Muscle layer of colon (tissue), 2 donors: ENCODE data around the gene GRID2.

Experiments used
- H3K27ac ChIP-seq: one replicate; pipeline ENCODE4 v1.7.0; 2013; ENCODE audit warnings: low read depth, mild to moderate bottlenecking, low read length, moderate library complexity
- H3K27me3 ChIP-seq, 2 donors: one replicate each; pipeline ENCODE4 v1.7.0; 2013; ENCODE audit warnings: low read length in 2 of 2, mild to moderate bottlenecking in 2 of 2; ENCODE audit not compliant: insufficient read depth in 2 of 2, control insufficient read depth in 1 of 2
- H3K36me3 ChIP-seq: one replicate; pipeline ENCODE4 v1.7.0; 2013; ENCODE audit warnings: mild to moderate bottlenecking, low read length; ENCODE audit not compliant: insufficient read depth
- H3K4me1 ChIP-seq: one replicate; pipeline ENCODE4 v1.7.0; 2013; ENCODE audit warnings: mild to moderate bottlenecking, low read length; ENCODE audit not compliant: insufficient read depth
- H3K4me3 ChIP-seq, 2 donors: one replicate each; pipeline ENCODE4 v1.7.0; 2013; ENCODE audit warnings: low read length in 2 of 2, low read depth in 1 of 2, mild to moderate bottlenecking in 1 of 2, moderate library complexity in 1 of 2
- H3K9ac ChIP-seq: one replicate; pipeline ENCODE4 v1.7.0; 2013; ENCODE audit warnings: low read length
- H3K9me3 ChIP-seq: one replicate; pipeline ENCODE4 v1.7.0; 2013; ENCODE audit warnings: mild to moderate bottlenecking, low read length
- donor health status: abdominal sarcoma.
- donor health status: Adenocarcinoma of cecum.

GRID2 gene

GRCh38 chr4:93780080-93780479, 1476.3 kb downstream of the GRID2 start:
- no peak overlapping the region for H3K9ac ChIP-seq
- no peaks in the 10 kb centered on the region for H3K27me3 ChIP-seq
- no peak overlapping the region for H3K4me3 ChIP-seq
- no peak overlapping the region for H3K27ac ChIP-seq
- no peaks in the 10 kb centered on the region for H3K9me3 ChIP-seq
- no peaks in the 10 kb centered on the region for H3K36me3 ChIP-seq
- H3K4me1 ChIP-seq: no peaks in the 10 kb centered on the region

- no peak overlapping the region for H3K4me3 ChIP-seq
- H3K9ac ChIP-seq: no peak overlapping the region
- no peaks in the 10 kb centered on the region for H3K36me3 ChIP-seq
- no peaks in the 10 kb centered on the region for H3K9me3 ChIP-seq
- no peaks in the 10 kb centered on the region for H3K4me1 ChIP-seq
- H3K27me3 ChIP-seq: no peaks in the 10 kb centered on the region
- H3K27ac ChIP-seq: no peak overlapping the region
Measured at GRCh38 chr4:93781198-93781597, 1477.4 kb downstream of the GRID2 start.

DNA sequence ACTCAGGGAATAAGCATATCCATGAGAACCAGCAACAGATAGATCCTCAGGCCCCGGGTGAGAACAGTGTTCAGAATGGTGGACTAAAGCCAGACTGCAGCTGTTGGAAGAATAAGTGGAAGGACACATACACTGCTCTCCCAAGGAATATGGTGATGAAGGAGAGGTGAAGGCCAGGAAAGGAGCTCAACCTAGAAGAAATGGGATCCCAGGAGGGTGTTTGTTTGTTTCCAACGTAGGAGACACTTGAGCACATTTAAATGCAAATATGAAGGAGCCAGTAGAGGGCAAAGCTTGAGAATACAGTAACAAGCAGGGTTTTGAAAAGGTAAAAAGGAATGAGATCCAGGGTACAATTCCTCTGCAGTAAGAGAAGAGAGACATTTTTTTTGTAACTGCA, 1482.4 kb downstream of the GRID2 start:
- Histone ChIP-seq H3K36me3 (no peaks in the 10 kb centered on the region), H3K9ac (no peak overlapping the region), H3K4me1 (no peaks in the 10 kb centered on the region), H3K27ac (no peak overlapping the region), H3K9me3 (no peaks in the 10 kb centered on the region), H3K4me3 (no peak overlapping the region), H3K27me3 (no peaks in the 10 kb centered on the region)

DNA sequence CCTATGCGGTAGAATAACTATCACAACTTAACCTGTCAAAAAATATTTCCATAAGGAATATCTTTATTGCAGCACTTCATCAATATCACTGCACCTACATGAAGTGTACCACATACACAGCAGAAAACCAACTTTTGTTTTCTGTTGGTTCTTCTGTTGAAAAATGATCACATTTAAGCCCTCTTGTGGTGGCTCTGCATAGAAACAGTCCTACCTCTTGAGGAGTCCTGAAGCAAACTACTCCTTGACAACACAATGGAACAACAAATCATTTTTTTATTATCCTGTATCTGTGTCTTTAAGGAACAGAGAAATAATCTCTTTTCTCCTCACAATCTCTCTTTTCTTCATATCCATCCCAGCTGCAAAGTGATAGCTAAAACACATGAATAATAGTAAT, 1484.9 kb downstream of the GRID2 start:
- Histone ChIP-seq H3K9me3 (no peaks in the 10 kb centered on the region), H3K27me3 (no peaks in the 10 kb centered on the region), H3K4me1 (no peaks in the 10 kb centered on the region), H3K9ac (no peak overlapping the region), H3K36me3 (no peaks in the 10 kb centered on the region), H3K4me3 (no peak overlapping the region), H3K27ac (no peak overlapping the region)

DNA sequence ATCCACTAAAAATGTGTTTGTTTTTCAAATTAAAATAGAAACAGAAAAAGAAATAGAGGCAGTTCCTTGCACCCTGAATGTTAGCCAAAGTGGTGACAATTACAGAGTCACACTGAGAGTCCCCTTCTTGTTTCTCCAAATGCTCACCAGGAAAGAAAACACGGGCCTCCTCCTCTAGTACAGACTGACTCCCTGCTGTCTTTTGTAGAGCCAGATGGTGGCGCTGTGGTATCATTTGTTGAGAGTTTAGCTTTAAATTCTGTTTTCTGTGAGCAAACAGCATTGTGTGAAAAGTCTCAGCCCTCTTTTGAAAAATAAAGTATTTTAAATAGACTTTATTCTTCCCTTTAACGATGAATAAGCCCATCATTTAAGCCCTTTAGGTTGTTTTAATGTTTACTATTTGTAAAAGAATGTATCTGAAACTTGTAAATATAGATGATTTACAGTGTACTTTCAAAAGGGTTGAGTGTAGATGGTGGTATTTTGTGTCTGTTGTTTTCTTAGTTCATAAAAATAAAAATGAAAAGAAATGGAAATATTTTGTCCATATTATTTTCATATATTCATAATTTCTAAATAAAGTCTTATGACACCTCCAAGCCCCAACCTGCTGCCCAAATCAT, 1487.9 kb downstream of the GRID2 start:
- Histone ChIP-seq H3K27me3 (no peaks in the 10 kb centered on the region), H3K27ac (no peak overlapping the region), H3K36me3 (no peaks in the 10 kb centered on the region), H3K4me3 (no peak overlapping the region), H3K9me3 (no peaks in the 10 kb centered on the region), H3K9ac (no peak overlapping the region), H3K4me1 (no peaks in the 10 kb centered on the region)

GRCh38 chr4:93802045-93802444, 1498.3 kb downstream of the GRID2 start:
- no peak overlapping the region for H3K27ac ChIP-seq
- no peaks in the 10 kb centered on the region for H3K4me1 ChIP-seq
- H3K4me3 ChIP-seq: no peak overlapping the region
- no peaks in the 10 kb centered on the region for H3K27me3 ChIP-seq
- H3K36me3 ChIP-seq: no peaks in the 10 kb centered on the region
- no peak overlapping the region for H3K9ac ChIP-seq
- no peaks in the 10 kb centered on the region for H3K9me3 ChIP-seq

- H3K9me3 ChIP-seq: no peaks in the 10 kb centered on the region
- no peak overlapping the region for H3K27ac ChIP-seq
- H3K4me1 ChIP-seq: peaks cover 7% of the 10 kb centered on the region
- H3K9ac ChIP-seq: no peak overlapping the region
- no peaks in the 10 kb centered on the region for H3K36me3 ChIP-seq
- no peak overlapping the region for H3K4me3 ChIP-seq
- no peaks in the 10 kb centered on the region for H3K27me3 ChIP-seq
Measured at GRCh38 chr4:93809773-93810172, 1506.0 kb downstream of the GRID2 start.

DNA sequence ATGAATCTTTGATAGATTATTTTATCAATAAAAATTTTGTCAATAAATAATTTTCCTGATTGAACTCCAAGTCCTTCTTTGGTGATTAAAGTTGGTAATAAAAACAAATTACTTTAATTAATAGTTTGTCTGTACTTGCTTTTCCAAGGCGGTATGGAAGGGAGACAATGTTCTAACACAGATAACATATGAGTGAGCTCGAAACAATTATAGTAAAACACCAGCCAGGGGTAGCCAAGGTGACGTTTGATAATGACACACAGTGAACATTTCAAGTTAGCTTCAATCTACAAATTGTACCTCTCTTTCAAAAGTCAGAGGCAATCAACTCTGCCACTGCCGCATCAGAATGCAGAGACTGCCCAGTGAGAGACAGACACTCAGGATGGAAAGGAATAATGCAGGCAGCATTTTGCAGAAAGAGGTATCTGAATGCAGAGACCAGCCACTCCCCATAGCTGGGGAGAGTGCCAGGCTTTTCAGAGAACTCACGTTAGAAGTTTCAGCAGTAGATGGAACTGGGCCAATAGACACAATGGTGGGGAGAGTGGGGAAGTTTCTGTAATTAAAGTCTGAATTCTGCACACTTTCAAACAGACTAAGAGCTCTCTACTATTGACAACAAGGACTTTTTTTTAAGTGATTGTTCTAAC, 1506.7 kb downstream of the GRID2 start:
- peaks cover 7% of the 10 kb centered on the region for H3K4me1 ChIP-seq
- H3K4me3 ChIP-seq: no peak overlapping the region
- no peak overlapping the region for H3K9ac ChIP-seq
- H3K27me3 ChIP-seq: no peaks in the 10 kb centered on the region
- H3K27ac ChIP-seq: no peak overlapping the region
- no peaks in the 10 kb centered on the region for H3K36me3 ChIP-seq
- no peaks in the 10 kb centered on the region for H3K9me3 ChIP-seq

- Histone ChIP-seq H3K4me3 (no peak overlapping the region), H3K4me1 (peaks cover 7% of the 10 kb centered on the region), H3K9me3 (no peaks in the 10 kb centered on the region), H3K27ac (no peak overlapping the region), H3K9ac (no peak overlapping the region), H3K36me3 (no peaks in the 10 kb centered on the region), H3K27me3 (no peaks in the 10 kb centered on the region)
Measured at GRCh38 chr4:93813092-93813491, 1509.3 kb downstream of the GRID2 start.

- H3K9me3 ChIP-seq: no peaks in the 10 kb centered on the region
- no peaks in the 10 kb centered on the region for H3K36me3 ChIP-seq
- H3K4me3 ChIP-seq: no peak overlapping the region
- peaks cover 7% of the 10 kb centered on the region for H3K4me1 ChIP-seq
- no peaks in the 10 kb centered on the region for H3K27me3 ChIP-seq
- H3K9ac ChIP-seq: no peak overlapping the region
- no peak overlapping the region for H3K27ac ChIP-seq
Measured at GRCh38 chr4:93814141-93814540, 1510.4 kb downstream of the GRID2 start.

- Histone ChIP-seq H3K9ac (no peak overlapping the region), H3K27ac (no peak overlapping the region), H3K9me3 (no peaks in the 10 kb centered on the region), H3K4me3 (no peak overlapping the region), H3K36me3 (no peaks in the 10 kb centered on the region), H3K27me3 (no peaks in the 10 kb centered on the region), H3K4me1 (peaks cover 3% of the 10 kb centered on the region)
Measured at GRCh38 chr4:93814722-93815121, 1511.0 kb downstream of the GRID2 start.
